GM19452 (cell line): Measurements from ENCODE around the gene LIPT1.
"Not testable (repeated sequence)": the region's sequence is repeated elsewhere in the genome, so short reads cannot be mapped to it uniquely, and the experiment has no call there.

Experiments
- ATAC-seq: cut with Tn5 transposase; IDR thresholded peaks from one replicate; pipeline ENCODE4 v1.9.1; 2021; ENCODE audit not compliant: unreplicated experiment

Gene LIPT1

DNA sequence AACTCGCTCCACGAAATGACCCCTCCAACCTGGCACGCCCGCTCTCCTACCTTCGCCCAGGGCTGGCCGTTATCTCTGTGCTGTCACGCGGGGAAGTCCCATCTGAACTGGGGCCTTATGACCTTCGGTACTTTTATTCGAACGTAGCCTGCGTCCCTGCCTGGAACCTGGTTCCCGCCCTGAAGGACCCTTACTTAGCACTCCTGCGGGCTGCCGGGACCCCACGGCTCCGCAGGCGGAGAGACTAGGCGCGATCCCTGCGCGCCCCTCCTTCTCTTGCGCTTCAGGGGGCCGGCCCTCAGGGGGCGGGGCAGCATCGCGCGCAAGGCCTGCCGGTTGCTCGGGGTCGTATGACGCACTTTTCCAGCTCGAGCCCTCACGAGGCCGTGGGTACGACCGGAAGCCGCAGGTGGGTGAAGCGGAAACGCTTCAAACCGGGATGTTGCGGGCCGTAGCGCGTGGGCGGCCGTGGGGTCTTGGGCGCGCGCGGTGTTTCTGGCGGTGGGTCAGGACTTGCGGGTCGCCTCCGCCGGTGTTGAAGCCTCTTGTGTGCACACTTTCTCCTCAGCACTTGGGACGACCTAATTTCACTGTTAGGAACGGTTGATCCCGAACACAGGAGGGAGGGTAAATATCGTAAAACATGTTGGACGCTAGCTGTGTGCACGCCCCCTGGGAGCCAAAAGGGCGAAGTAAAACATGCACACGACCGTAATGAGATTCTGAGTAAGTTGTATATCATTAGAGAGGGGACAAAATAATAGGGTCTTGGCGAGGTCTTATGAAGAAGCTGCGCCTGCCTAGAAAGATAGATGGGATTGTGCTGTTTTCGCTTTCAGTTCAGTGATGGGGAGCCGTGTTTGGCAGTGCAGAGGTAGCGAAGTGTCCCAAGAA, at the start of gene LIPT1, which contains the start of gene TSGA10:
TSS of gene LIPT1 (plus strand) at position 325 of the 894 bp plus-strand sequence. CDS start 6,991 bp downstream, outside the sequence.
TSS of gene TSGA10 (minus strand) at position 300 of the 894 bp plus-strand sequence. CDS start 45,503 bp downstream, outside the sequence.
- ATAC-seq: peak; percentile 96

DNA sequence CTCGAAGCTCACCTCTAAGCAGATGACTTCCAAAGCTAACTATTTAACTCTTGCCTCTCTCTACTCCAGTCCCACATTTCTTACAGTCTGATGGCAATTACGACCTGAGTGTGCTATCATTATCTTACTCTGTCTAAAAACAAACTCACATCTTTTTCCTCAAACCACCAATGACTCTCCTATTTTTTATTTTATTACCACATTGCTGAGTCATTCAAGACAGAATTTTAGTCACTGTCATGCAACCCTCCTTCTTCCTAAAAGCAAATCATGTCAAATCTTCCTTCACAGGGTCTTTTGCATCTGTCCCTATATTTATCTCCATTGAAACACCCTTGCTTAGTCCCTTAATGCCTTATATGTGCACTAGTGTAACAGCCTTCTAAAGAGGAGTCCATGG, 47.9 kb upstream of the LIPT1 start:
- ATAC-seq: no peak

DNA sequence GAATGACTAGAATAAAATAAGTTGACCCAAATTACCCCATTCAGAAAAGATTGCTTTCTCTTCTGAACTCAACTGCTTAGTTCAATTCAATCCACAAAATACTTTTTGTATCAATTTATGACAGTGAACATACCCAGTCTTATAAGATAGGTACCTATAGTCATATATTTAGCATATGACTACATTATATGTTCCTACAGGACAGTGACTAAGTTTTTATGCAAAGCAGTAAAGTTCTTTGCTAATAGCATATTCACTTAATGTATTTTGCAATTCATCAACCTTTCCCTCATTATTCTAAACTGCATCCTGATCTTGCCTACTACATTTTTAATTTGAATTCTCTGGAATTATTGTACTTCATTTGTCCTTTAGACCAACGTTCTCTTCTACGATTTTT, 43.5 kb upstream of the LIPT1 start:
- no peak for ATAC-seq

DNA sequence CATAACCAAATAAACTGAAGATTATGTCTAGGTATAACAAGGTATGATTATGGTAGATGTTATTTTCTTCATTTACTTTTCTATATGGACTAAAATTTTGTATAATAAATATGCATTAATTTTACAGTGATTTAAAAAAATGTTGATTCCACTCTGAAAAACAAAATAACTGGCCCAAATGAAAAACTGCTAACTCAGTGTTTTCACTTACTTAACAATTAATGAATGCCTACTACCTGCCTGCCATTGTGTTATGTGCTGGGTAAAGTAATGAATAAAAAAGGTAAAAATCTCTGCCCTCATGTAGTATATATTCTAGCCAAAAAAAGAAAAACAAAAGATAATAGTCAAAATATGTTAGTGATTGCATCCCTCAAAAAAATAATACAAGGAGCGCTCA, 42.8 kb upstream of the LIPT1 start:
- ATAC-seq: no peak

DNA sequence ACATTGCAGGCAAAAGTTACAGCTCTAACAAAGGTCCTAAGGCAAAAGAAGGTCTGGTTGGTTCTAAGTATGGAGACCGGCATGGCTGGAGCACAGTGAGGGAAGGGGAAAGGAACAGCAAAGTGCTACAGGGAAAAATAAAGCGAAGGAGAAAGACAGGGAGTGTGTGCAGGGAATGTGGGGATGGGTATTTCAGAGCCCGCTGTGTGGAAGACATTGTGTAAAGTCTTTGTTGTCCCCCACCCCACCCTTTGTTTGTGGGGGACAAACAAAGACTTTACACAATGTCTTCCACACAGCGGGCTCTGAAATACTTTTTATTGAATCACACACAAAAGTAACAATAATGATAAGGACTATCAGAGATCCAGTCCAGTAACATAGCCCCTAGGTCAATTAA, 42.1 kb upstream of the LIPT1 start:
- ATAC-seq: no peak

DNA sequence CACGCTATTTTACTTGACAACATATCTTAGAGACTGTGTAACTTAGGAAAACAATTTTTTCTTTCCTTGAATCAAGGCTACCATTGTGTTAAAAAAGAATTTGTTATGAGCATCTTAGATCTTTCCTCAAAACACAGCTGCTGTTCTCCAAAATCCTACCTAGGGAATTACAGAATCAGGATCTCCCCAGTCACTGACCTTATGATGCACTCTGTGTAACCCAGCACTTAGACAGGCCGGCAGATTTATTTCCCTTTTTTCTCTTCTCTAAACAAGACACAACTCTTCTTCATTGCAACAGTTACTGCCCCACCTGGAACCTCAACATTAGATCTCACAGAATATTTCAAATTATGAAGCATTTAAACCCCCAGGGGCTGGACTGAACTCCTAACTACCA, 26.8 kb upstream of the LIPT1 start:
- ATAC-seq: no peak

DNA sequence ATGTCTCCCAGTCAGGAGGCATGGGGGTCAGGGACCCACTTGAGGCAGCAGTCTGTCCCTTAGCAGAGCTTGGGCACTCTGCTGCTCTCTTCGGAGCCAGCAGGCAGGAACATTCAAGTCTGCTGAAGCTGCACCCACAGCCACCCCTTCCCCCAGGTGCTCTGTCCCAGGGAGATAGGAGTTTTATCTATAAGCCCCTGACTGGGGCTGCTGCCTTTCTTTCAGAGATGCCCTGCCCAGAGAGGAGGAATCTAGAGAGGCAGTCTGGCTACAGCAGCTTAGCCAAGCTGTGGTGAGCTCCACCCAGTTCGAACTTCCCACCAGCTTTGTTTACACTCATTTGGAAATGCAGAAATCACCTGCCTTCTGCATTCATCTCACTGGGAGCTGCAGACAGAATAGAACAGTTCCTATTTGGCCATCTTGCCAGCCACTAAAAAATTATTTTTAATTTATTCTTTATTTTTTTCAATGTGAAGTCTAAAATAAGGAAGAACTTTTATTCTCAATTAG, 19.7 kb upstream of the LIPT1 start:
- not testable (repeated sequence) for ATAC-seq

DNA sequence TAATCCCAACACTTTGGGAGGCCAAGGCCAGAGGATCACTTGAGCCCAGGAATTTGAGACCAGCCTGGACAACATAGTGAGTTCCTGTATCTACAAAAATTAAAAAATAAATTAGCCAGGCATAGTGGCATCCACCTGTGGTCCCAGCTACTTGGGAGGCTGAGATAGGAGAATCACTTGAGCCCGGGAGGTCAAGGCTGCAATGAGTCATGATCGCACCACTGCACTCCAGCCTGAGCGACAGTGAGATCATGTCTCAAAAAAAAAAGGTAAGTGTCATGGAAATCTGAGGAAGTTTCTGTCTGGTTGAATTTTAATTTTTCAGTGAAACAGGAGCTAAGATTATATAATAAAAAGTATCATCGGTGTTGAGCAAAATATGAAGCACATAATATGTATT, 15.8 kb upstream of the LIPT1 start:
- ATAC-seq: no peak

DNA sequence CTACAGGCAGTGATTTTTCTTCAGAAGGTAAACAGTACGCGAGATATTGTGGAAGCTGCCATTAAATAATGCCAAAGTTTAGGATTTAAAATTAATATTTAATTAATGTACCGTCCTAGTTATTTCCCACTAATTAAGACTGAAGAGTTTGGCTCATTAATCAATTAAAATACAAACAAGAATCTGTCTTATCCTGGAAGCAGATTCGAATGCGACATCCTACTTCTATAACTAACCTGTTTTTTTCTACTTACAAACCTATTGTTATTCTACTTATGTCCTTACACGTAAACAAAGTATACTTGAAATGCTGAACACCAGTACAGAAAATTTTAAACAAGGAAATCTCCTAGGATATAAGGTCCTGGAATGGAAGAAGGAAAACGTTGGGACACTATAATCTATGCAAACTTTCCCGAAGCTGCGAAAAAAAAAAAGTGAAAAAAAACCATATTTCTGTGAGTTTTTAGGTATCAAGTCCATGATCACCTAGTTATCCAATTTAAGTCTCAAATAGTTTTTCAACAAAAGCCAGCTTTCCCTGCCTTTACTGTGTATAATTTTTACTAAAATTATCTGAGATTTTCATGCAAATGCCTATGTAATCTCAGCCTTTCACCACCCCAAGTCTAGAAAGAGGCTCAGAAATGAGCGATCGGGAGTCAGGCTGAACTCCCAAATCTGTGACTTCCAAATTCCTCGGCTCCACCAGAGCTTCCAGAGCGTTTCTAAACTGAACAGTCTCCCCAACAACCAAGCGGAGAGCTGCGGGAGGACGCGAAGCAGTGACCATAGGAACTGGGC, 14.5 kb upstream of the LIPT1 start:
- ATAC-seq: no peak

DNA sequence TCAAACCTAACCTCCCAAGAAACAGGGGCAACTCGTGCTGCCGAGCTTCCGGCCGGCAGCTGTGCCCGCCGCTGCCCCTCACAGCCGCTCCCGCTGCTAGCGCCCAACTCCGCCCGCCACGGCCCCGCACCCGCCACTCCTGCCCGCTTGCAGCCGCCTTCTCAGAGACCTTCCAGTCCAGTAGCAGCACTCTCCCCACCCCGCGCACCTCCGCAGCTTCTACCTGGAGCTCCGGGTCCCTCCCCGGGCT, 14.0 kb upstream of the LIPT1 start:
- ATAC-seq: peak; percentile 21

DNA sequence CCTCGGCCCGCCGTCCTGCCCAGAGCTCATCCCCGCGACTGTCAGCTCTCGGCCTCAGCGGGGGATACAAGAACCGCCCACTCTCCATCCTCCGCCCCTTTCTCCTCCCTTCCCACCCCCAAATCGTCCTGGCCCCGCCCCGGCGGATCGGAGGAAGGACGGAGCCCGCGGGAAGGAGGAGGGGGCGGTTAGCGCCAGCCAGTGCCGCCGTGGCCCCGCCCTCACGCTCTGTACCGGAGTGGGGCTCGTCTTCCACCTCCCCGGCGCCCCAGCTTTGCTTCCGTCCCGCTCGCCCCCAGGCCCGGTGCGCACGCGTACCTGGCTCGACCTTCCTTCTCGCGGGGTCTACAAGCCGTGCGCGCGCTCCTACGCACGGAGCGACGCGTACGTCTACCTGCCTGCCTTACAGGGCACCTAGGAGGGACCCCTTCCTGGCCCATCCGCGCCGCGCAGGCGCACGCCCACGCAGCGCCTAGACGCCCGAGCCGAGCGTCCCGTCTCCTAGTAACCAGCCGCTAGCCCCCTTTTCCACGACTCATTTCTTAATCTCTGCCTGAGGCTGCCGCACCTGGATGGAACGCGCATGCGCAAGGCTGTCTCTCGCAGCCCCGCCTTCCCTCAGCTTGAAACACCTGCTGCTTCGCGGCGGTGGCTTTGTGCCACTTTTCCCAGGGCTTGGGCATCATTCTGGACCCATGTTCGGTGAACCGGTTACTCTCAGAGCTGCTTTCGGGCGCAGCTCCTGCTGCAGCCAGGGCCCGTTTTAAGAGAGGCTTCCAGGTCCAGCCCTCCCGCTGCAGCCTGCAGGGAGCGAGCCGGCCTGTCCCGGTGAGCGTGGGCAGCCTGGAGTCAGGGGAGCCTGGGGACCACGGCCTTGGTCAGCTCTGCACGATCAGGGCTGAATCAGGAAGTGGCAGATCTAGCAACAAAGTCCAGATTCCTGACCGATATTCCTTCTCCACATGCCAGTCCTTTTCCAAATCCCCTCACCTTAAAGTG, 13.4 kb upstream of the LIPT1 start, which contains the start of gene C2orf15:
TSS of gene C2orf15 (plus strand) at position 598 of the 999 bp plus-strand sequence. CDS start 8,852 bp downstream, outside the sequence.
- peak; percentile 88 for ATAC-seq

DNA sequence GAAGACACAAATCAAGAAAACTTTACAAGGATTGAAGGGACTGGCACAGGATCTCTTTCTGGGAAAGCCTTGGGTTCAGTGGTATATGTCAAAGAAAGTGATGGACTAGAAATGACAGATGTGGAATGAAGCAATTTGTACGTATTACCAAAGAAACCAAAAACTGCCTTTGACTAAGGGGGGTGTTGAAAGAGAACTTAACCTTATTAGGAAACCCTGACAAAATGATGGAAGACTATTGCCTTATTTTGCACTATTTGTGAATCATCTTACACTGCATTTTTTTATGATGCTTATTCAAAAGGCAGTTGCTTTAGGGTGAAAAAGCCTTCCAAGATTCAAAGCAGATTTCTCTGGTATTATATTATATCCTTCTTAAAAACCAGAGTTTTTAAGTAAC, 4.1 kb upstream of the LIPT1 start:
- ATAC-seq: no peak

DNA sequence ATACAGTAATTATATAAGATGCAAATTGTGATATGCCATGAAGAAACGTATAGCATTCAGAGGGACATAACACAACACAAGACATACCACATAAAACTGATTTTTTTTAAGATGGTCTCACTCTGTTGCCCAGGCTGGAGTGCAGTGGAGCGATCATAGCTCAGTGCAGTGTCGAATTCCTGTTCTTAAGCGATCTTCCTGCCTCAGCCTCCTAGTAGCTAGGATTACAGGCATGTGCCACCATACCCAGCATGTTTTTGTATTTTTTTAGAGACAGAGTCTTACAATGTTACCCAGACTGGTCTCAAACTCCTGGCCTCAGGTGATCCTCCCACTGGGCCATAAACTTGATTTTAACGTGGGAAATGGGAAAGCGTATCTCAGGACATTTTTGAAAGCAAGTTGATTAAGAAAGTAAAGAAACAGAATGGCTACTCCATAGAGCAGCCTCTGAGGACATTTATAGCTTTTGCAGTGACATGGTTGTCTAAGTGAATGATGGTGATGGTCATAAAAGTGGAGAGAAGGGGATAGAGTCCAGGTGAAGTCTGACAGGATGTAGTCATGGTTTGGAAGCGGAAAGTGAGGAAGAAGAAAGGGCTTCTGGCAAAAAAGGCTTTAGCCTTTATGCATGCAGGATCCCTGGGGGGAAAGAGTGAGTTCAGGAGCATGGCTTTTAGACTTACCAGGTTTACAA, 2.4 kb upstream of the LIPT1 start:
- no peak for ATAC-seq

DNA sequence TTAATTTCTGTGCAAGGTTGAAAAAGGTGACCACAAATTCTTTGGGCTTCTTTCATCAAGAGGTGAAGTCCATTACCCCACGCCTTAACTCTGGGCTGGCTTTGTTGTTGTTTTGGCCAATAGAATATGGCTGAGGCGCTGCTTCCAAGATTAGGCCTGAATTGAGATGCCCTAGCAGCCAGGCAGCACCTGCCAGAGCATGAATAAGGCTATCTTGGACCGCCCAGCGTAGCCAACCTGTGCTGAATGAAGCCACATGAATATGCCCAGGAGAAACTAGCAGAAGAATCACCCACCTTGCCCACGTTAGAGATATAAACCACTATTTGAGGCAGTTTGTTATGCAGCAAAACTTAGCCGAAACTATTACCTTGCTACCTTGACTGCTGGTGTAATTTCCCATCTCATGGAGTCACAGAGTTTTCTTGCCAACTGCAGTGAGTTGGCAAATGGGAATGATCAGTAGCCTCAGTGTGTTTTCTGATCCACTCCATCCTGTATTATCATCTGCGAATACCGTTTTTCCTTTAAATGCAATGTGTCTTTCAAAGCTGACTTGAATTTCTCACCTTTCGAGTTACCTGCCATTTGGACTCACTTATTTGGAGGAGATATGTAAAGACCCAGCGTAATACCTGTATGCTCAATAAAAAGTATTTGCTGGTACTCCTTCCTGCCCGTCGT, 704 bp upstream of the LIPT1 start:
- ATAC-seq: no peak

DNA sequence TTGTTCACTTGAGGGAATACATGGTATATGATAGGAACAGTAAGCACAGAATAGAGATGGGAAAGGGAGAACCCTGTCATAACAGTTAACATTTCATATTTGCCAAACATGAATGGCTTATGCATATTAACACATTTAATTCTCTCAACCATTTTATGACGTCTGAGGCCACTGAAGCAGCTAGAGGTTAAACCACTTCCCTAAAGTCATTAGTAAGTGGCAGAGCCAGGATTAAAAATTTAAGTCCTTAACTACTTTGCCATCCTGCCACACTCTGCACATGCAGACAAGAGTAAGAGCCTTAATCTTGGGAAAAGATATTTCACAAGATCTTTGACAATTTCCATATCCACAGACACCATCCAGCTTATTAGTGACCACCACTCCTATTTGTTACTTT, 2.1 kb downstream of the LIPT1 start:
- no peak for ATAC-seq

DNA sequence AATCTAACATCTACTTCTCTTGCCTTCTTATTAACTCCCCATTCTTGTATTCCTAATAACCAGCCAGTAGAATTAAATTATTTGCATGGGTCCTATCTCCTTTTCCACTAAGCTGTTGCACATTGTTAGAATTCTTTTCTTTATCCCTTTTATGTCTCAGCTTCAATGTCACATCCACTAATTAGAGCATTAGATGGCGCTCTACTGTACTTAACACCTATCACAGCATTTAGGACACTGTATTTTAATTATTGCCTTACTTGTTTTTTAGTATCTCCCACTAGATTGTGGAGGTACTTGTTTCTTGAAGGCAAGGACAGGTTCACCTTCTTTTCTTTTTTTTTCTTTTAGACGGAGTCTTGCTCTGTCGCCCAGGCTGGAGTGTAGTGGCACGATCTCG, 3.8 kb downstream of the LIPT1 start:
- ATAC-seq: no peak

DNA sequence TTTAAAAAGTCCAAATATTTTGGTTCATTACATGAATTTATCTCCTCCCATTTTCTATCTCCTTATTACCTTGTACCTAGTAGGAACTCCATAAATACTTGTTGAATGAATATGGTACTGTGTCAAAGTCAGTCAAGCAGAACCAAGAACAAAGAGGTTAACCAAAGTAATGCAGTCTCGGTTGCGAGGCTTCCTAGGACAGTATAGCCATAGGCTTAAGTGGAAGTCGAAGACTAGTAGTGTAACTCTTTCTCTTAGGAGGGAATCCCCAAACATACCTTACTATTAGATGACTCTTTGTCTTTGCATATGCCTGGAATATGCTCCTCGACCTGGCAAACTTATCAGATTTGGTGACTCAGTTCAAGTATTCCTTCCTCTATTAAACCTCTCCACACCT, 4.8 kb downstream of the LIPT1 start:
- no peak for ATAC-seq

DNA sequence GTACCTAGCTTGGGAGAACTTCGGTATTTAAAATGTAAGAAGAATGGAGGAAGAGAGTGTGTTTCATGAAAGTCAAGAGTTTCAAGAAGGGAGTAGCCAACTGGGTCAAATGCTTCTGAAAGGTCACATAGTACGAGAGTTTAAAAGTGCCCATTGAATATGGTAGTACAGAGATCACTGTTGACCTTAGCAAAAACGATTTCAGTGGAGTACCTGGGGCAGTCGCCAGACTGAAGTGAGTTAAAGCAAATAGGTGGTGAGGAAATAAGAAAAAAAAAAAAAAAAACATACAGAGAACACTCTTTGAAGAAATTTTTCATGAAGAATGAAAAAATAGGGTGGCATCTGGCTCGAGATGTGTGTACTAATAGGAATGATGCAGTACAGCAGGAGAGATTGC, 11.5 kb downstream of the LIPT1 start:
- no peak for ATAC-seq

DNA sequence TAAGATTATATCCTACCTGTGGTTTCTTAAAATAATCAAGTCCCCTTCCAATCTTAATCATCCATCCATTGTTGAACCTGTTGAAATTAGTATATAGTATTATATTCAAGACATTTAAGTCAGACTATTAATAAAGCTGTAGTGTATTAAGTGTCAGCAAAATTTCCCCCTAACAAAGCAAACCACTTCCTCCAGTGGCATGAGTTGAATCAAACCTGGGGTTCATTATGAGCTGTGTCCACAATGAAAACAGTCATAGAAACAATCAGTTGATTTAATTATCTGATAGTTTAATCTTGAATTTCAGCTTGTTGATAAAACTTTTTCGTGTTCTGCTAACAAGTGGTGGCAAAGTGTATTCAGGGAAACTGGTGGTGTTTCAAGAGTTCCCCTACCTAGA, 14.8 kb downstream of the LIPT1 start:
- ATAC-seq: no peak
